HCT116 (cell line): ENCODE results near the gene OTOP3. TPM values are rescaled to one million over a fixed set of nuclear protein-coding genes. Genes with fewer than 3 reads are reported as not detected.

ENCODE experiments used
- ATAC-seq: fragments of 200-7000 bp; cut with Tn5 transposase; 2 replicates; pipeline ENCODE4 v1.9.1; 2020; ENCODE audit warnings: mild to moderate bottlenecking, moderate library complexity
- BruUV-seq: library from RNA; stranded (reverse); fragments of 400-500 nt; replicated peaks from 2 replicates; lab custom pipeline; 2021; lab: Mats Ljungman, UMichigan
- CTCF ChIA-PET: fragments of 300-600 bp; sonication (Branson Sonifier 250); formaldehyde crosslinking; loops from one replicate; lab custom pipeline; 2021; ENCODE audit warnings: antibody characterized with exemption; lab: Charles Lee
- POLR2A ChIA-PET: fragments of 300-600, 350-600 bp; sonication (Branson Sonifier 250); formaldehyde crosslinking; loops from one replicate; lab custom pipeline; 2021; ENCODE audit warnings: antibody characterized with exemption; lab: Charles Lee
- RAD21 ChIA-PET, 2 experiments: fragments of 300-600 bp; sonication (Branson Sonifier 250); formaldehyde crosslinking; loops; one replicate each; lab custom pipeline; 2023; ENCODE audit warnings: low total read pairs in 2 of 2; ENCODE audit not compliant: uncharacterized antibody in 2 of 2, unreplicated experiment in 2 of 2, low non-redundant PET in 1 of 2; lab: Charles Lee
- DNase-seq: peaks from one replicate; pipeline ENCODE4 v3.0.0-alpha.2; 2010; ENCODE audit warnings: low read depth, low spot score
- H2AFZ ChIP-seq: fragments of 200-600 bp; shearing (Covaris generic), sonication (generic); 2 replicates; pipeline ENCODE4 v1.6.1; 2017; ENCODE audit warnings: low read depth, mixed run types, mixed read lengths, antibody characterized with exemption, low read length; ENCODE audit not compliant: poor library complexity, severe bottlenecking
- H3K27ac ChIP-seq: 2 replicates; pipeline ENCODE4 v1.5.1; 2012; ENCODE audit warnings: low read depth, low read length
- H3K27me3 ChIP-seq: fragments of 200-600 bp; sonication (generic); 2 replicates; pipeline ENCODE4 v1.6.1; 2016; ENCODE audit warnings: mixed run types, low read length, mixed read lengths; ENCODE audit not compliant: insufficient read depth
- H3K36me3 ChIP-seq, 2 experiments: fragments of 200-500 bp in 1 of 2; fragments of 200-600 bp in 1 of 2; sonication (Bioruptor generic) in 1 of 2; sonication (generic) in 1 of 2; 2 replicates each; pipeline versions ENCODE4 v1.5.1 to v1.6.1; 2014 to 2016; ENCODE audit warnings: low read length in 2 of 2, inconsistent platforms in 1 of 2, mixed read lengths in 1 of 2, mixed run types in 1 of 2; ENCODE audit not compliant: insufficient read depth in 2 of 2, control insufficient read depth in 1 of 2
- H3K4me1 ChIP-seq, 2 experiments: fragments of 200-600 bp in 1 of 2; sonication (generic) in 1 of 2; 2 replicates each; pipeline versions ENCODE4 v1.5.1 to v1.6.1; 2012 to 2017; ENCODE audit warnings: low read length in 2 of 2, inconsistent platforms in 1 of 2, mild to moderate bottlenecking in 1 of 2, mixed read lengths in 1 of 2, mixed run types in 1 of 2, moderate library complexity in 1 of 2; ENCODE audit not compliant: insufficient read depth in 2 of 2, control insufficient read depth in 1 of 2
- H3K4me2 ChIP-seq: fragments of 200-600 bp; sonication (generic); 2 replicates; pipeline ENCODE4 v1.6.1; 2017; ENCODE audit warnings: mixed run types, low read length, mixed read lengths
- H3K4me3 ChIP-seq, 2 experiments: fragments of 200-600 bp in 1 of 2; sonication (generic) in 1 of 2; replicated peaks in 1 of 2; 2 replicates each; pipeline ENCODE4 v1.5.1; 2011 to 2016; ENCODE audit warnings: low read length in 2 of 2, control low read depth in 1 of 2, low read depth in 1 of 2, mild to moderate bottlenecking in 1 of 2, mixed read lengths in 1 of 2, mixed run types in 1 of 2
- H3K79me2 ChIP-seq: fragments of 200-600 bp; sonication (generic); 2 replicates; pipeline ENCODE4 v1.6.1; 2017; ENCODE audit warnings: mild to moderate bottlenecking, mixed run types, low read length, moderate library complexity, mixed read lengths; ENCODE audit not compliant: insufficient read depth
- H3K9ac ChIP-seq: fragments of 200-600 bp; sonication (generic); 2 replicates; pipeline ENCODE4 v1.6.1; 2016; ENCODE audit warnings: low read length, mixed read lengths
- H3K9me2 ChIP-seq: fragments of 200-600 bp; sonication (generic), shearing (Covaris generic); 2 replicates; pipeline ENCODE4 v1.6.1; 2017; ENCODE audit warnings: mixed run types, mild to moderate bottlenecking, moderate library complexity; ENCODE audit not compliant: insufficient read depth
- H3K9me3 ChIP-seq, 2 experiments: fragments of 200-500 bp in 1 of 2; fragments of 200-600 bp in 1 of 2; sonication (Bioruptor generic) in 1 of 2; sonication (generic) in 1 of 2; 2 replicates each; pipeline ENCODE4 v1.6.1; 2014 to 2017; ENCODE audit warnings: low read length in 2 of 2, mixed read lengths in 2 of 2, inconsistent platforms in 1 of 2, low read depth in 1 of 2, mild to moderate bottlenecking in 1 of 2, mixed run types in 1 of 2, moderate library complexity in 1 of 2; ENCODE audit not compliant: control insufficient read depth in 1 of 2, insufficient read depth in 1 of 2
- H4K20me1 ChIP-seq: fragments of 200-600 bp; sonication (generic), shearing (Covaris generic); 2 replicates; pipeline ENCODE4 v1.6.1; 2017; ENCODE audit warnings: mixed run types, mild to moderate bottlenecking, moderate library complexity; ENCODE audit not compliant: insufficient read depth
- CEBPB ChIP-seq: IDR thresholded peaks from 2 replicates; pipeline ENCODE4 v1.6.1; 2012; ENCODE audit warnings: low read depth
- ELF1 ChIP-seq: IDR thresholded peaks from 2 replicates; pipeline ENCODE4 v1.6.1; 2012; ENCODE audit warnings: low read depth, borderline replicate concordance
- EZH2 ChIP-seq: fragments of 200-600 bp; sonication (generic); IDR thresholded peaks from 2 replicates; pipeline ENCODE4 v1.6.1; 2017; ENCODE audit warnings: antibody characterized with exemption, mixed run types
- EZH2phosphoT487 ChIP-seq: fragments of 200-600 bp; IDR thresholded peaks from 2 replicates; pipeline ENCODE4 v1.6.1; 2018; ENCODE audit warnings: antibody characterized with exemption, borderline replicate concordance
- FOSL1 ChIP-seq: IDR thresholded peaks from 2 replicates; pipeline ENCODE4 v1.6.1; 2012; ENCODE audit warnings: low read depth
- JUND ChIP-seq: IDR thresholded peaks from 2 replicates; pipeline ENCODE4 v1.6.1; 2012
- POLR2A ChIP-seq: IDR thresholded peaks from 2 replicates; pipeline ENCODE4 v1.7.0; 2011; ENCODE audit warnings: borderline replicate concordance; ENCODE audit not compliant: insufficient read depth, insufficient read length; ENCODE audit errors: extremely low read depth
- POLR2AphosphoS5 ChIP-seq: IDR thresholded peaks from 2 replicates; pipeline ENCODE4 v1.6.1; 2011; ENCODE audit warnings: mild to moderate bottlenecking, low read depth, low read length, moderate library complexity
- SIN3A ChIP-seq: IDR thresholded peaks from 2 replicates; pipeline ENCODE4 v1.6.1; 2012; ENCODE audit warnings: low read depth
- TCF7L2 ChIP-seq: IDR thresholded peaks from 2 replicates; pipeline ENCODE4 v1.7.0; 2011; ENCODE audit warnings: borderline replicate concordance, inconsistent platforms; ENCODE audit not compliant: insufficient read depth, insufficient read length; ENCODE audit errors: extremely low read depth
- ZFX ChIP-seq: fragments of 450-650 bp; IDR thresholded peaks from 2 replicates; pipeline ENCODE4 v1.6.1; 2017
- ZNF274 ChIP-seq: fragments of 200-500 bp; sonication (Bioruptor generic); IDR thresholded peaks from 2 replicates; pipeline ENCODE4 v1.6.1; 2014; ENCODE audit warnings: mild to moderate bottlenecking, low read depth, low read length, inconsistent platforms
- intact Hi-C: fragments of 100-400 bp; cut with micrococcal nuclease; formaldehyde crosslinking; loops from 2 replicates; pipeline ENCODE4 v1.10.0; 2022
- total RNA-seq: library from RNA; stranded (reverse); gene quantifications from one replicate; pipeline ENCODE4 v1.2.1, GENCODE V29; 2021; ENCODE audit not compliant: unreplicated experiment
- TF ChIP-seq, protein P1 (sequence below): IDR thresholded peaks from 2 replicates; pipeline ENCODE4 v1.6.1; 2011; ENCODE audit warnings: mild to moderate bottlenecking, low read length, moderate library complexity; ENCODE audit not compliant: insufficient replicate concordance; ENCODE audit errors: extremely low read depth
- TF ChIP-seq, protein P2 (sequence below): IDR thresholded peaks from 2 replicates; pipeline ENCODE4 v1.6.1; 2012

Gene OTOP3
- total RNA-seq, 1 experiment from 2014 or later, result not detected

DNA sequence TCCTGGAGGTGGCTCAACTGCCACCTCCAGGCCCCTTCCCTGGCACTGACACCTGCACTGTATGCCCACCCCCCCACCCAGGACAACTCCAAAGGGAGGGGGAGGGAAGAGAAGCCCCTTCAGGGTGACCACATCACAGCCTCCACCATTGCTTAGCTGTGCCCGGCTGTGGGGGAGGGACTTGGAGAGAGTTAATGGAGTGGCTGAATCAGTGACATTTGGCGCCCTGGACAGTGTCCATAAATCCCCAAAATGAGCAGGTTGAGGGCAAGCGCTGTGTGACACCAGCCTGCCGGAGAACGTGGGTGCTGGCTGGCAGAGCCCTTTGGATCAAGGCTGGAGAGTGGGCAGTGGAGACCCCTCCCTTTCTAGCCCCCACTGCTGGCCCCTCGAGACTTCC lies 13.5 kb upstream of the OTOP3 start:
- intact Hi-C loops, result no loop called here
- Histone ChIP-seq H3K27me3 (peaks cover 4% of the 10 kb centered on the region; the same call in 1 of the 2 replicates), H3K9me2 (no peaks in the 10 kb centered on the region), H3K4me2 (peak overlapping the region; percentile 97), H3K27ac (no peak overlapping the region; the same call in 1 of the 2 replicates), H3K4me1 (peaks cover 16 to 34% of the 10 kb centered on the region in 2 experiments), H3K4me3 (peak overlapping the region; percentile 58 to 65), H3K36me3 (peaks cover 0 to 2% of the 10 kb centered on the region in 2 experiments; a peak in 1 of 4 replicates), H4K20me1 (no peaks in the 10 kb centered on the region), H3K9ac (peak overlapping the region; percentile 64; the same call in 1 of the 2 replicates), H2AFZ (no peak overlapping the region), H3K9me3 (no peaks in the 10 kb centered on the region), H3K79me2 (no peaks in the 10 kb centered on the region)
- BruUV-seq, result TSS peak; percentile 68
- ATAC-seq (no peak), DNase-seq (no peak)
- ChIA-PET POLR2A (interaction anchor here (0.9 kb wide), 1 partner anchor 49 kb away, joined by 4 read pairs; the partner anchor contains the start of gene FDXR), CTCF (interaction anchor here (0.7 to 2.8 kb wide), 5 partner anchors 11 to 49 kb away, joined by 3 to 20 read pairs (median 5); partner anchors contain the start of gene FDXR), RAD21 (interaction anchor here in 1 of 2 experiments (0.6 to 0.8 kb wide), 2 partner anchors 36 to 49 kb away, joined by 6 to 10 read pairs; no protein-coding TSS in a partner anchor)
- TF ChIP-seq, protein P1, sequence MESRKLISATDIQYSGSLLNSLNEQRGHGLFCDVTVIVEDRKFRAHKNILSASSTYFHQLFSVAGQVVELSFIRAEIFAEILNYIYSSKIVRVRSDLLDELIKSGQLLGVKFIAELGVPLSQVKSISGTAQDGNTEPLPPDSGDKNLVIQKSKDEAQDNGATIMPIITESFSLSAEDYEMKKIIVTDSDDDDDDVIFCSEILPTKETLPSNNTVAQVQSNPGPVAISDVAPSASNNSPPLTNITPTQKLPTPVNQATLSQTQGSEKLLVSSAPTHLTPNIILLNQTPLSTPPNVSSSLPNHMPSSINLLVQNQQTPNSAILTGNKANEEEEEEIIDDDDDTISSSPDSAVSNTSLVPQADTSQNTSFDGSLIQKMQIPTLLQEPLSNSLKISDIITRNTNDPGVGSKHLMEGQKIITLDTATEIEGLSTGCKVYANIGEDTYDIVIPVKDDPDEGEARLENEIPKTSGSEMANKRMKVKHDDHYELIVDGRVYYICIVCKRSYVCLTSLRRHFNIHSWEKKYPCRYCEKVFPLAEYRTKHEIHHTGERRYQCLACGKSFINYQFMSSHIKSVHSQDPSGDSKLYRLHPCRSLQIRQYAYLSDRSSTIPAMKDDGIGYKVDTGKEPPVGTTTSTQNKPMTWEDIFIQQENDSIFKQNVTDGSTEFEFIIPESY, result no peak
- TF ChIP-seq EZH2phosphoT487 (no peak), POLR2AphosphoS5 (no peak), FOSL1 (no peak), EZH2 (no peak), ZNF274 (no peak), JUND (no peak), ELF1 (no peak), POLR2A (no peak), CEBPB (no peak), SIN3A (no peak), ZFX (no peak), TCF7L2 (no peak)
- TF ChIP-seq, protein P2, sequence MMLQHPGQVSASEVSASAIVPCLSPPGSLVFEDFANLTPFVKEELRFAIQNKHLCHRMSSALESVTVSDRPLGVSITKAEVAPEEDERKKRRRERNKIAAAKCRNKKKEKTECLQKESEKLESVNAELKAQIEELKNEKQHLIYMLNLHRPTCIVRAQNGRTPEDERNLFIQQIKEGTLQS, result no peak
